Measurements from ENCODE around the gene IL1RAPL2.
"Not testable (repeated sequence)": the region's sequence is repeated elsewhere in the genome, so short reads cannot be mapped to it uniquely, and the experiment has no call there.

The IL1RAPL2 gene

DNA sequence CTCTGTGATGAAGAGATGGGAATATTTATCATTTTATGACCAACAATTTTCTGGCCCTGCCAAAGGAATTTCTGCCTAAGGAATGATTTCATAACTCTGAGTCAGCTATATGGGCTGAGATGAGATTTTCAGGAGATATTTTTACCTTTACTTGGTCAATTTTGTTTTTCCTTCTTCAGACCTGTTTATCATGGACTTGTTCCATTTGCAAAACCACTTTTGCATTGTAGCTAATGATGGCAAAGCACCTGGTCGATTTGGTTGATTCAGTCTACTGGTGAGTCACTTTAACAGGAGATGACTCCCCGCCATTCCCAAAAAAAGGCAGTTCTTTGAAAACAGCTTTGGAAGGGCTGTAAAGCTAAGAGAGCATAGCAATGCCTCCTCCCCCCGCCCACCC is 601.2 kb downstream of the IL1RAPL2 start:
- no peak for DNase-seq (ENCODE audit: low read depth in 2 of 2)

DNA sequence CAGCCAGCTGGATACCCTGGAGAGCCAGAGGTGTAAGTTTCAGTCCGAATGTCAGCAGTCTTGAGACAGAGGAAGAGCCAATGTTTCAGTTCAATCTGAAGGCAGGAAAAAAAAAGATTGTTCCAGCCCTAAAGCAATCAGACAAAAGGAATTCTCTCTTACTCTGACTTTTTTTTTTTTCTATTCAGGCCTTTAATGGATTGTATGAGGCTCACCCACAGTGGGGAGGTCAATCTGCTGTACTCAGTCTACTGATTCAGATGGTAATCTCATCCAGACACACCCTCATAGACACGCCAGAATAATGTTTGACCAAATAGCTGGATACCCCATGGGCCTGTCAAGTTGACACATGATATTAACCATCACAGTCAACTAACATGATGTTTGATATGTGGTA is 602.6 kb downstream of the IL1RAPL2 start:
- no peak for DNase-seq (ENCODE audit: low read depth in 2 of 2)

DNA sequence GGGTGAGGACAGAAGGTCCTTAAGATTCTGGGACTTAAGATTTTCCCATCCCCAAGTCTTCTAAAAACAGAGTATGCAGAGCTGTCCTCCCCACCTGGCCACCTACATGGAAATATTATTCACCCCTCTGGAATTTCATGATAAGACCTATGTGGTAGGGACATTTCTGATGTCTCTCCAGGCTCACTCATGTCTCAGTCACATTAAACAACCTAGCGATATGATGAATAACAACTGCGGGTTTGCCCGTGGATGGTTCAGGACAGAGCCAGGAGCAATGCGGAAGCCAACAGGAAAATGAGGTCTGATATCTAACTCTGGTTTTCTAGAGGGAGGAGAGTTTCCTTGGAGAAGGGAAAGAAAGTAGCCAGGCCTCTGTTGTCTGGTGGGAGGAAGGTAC is 607.1 kb downstream of the IL1RAPL2 start:
- DNase-seq (ENCODE audit: low read depth in 2 of 2): no peak

DNA sequence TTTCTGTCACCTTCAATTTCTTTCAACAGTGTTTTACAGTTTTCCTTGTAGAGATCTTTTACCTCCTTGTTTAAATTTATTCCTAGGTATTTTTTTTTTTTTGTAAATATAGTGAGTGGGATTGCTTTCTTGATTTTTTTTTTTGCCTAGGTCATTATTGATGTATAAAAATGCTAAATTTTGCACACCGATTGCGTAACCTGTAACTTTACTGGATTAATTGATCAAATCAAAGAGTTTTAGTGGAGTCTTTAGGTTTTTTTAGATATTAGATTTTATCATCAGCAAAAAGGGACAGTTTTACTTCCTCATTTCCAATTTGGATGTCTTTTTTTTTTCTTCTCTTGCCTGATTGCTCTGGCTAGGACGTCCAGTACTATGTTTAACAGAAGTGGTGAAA is 613.6 kb downstream of the IL1RAPL2 start:
- DNase-seq (ENCODE audit: low read depth in 2 of 2): no peak

DNA sequence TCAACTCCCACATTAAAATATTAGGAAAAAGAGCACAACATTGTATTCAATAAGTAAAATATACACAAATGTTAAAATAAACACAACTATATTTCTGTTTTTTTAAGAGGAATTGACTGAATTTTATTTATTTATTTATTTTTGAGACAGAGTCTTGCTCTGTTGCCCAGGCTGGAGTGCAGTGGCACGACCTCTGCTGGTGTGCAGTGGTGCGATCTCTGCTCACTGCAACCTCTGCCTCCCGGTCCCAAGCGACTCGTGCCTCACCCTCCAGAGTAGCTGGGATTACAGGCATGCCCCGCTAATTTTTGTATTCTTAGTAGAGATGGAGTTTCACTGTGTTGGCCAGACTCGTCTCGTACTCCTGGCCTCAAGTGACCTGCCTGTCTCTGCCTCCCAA is 623.1 kb downstream of the IL1RAPL2 start:
- DNase-seq (ENCODE audit: low read depth in 2 of 2): no peak

DNA sequence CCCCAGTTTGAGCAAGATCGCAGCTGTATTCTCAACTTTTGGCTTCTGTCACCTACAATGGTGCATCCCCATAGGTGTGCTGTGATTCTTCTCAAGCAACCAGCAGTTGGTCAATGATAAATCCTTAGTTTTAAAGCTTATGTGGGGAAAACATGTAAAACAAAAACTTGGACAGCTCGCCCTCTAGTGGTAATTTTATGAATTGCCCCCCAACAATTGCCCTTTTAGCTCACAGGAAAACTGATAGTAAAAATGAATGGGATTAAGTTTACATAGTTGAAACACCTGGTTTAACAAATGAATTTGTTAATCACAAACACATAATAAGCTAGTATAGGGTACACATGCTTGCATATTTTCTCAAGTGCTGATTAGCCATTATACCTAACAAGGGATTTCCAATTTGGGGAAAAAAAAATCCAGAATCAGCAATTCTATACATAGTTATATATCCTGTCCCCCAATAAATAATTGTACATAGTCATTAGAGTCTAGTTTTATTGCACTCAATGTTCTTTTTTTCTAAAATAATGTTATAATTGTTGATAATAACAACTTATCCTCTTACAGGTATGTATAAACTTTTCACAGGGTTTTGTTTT is 624.4 kb downstream of the IL1RAPL2 start:
- DNase-seq (ENCODE audit: low read depth in 2 of 2): no peak

DNA sequence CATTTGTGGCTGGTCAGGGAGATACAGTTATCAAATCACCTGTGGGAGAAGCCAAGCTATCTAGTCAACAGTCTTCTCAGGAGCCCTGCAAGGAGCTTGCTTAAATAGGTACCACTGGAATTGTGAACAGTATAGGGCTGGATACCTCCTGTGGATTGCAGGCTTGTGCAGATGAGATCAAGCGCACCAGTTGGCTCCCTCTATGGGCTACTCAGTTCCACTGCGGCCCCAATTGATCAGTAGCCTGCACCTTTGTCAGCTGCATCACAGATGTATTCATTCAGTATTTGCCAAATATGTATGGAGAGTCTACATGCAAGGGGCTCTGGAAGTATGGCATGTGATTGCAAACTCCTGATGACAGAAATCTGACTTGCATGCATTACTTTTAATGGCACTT is 625.9 kb downstream of the IL1RAPL2 start:
- no peak for DNase-seq (ENCODE audit: low read depth in 2 of 2)

DNA sequence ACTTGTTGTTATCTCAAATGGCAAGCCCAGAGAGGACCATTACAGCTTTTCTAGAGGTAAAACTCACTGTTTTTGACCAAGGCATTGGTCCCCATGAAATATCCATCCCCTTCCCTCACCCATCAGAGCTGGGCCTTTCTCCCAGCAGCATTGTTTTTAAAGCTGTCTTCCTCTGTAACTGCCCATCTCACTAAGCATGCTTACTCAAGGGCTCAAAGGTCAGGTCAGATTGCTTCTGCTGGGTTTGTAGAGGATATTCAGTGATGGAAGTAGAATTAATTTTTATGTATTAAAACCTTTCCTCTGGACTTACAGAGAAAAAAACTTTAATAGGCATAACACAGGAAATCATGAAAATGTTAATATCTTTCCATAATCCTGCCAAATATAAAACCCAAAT is 643.4 kb downstream of the IL1RAPL2 start:
- no peak for DNase-seq (ENCODE audit: low read depth in 2 of 2)

DNA sequence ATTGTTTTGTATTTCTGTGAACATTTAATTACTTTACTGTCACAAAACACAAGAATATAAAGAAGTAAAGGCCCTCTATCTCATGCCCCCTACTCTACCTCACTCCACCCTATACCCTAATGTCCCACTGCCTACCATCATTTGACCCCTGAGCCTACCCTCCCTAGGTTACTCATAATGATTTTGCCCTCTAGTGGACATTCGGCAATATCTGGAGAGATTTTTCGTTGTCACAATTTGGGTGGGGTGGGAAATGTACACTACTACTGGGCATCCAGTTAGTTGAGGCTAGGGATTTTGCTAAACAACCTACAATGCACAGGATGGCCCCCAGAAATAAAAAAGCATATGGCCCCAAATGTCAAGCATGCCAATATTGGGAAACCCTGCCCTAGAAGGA is 644.3 kb downstream of the IL1RAPL2 start:
- DNase-seq (ENCODE audit: low read depth in 2 of 2): no peak

DNA sequence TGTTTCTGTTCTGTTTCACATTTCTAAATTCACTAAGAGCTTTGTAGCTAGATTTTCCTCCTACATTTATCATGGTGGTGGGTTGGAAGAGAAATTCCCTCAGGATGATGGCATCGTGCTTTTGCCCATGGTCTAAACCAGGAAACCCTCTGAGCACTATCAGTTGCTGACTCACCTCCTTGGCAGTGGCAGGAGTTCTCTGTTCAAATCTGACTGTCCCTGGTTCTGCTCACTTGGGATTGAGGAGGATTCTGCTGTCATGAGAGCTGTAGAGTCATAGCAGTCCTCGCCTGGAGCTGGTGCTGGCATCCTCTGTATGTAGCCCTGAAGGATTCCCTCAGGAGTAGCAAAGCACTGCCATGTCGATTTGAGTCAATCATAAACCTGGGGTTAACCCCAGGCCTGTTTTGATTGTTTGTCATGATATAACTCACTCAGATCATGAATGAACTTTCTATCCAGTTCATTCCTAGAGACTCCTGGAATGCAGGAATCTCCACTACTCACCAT is 645.1 kb downstream of the IL1RAPL2 start:
- no peak for DNase-seq (ENCODE audit: low read depth in 2 of 2)

DNA sequence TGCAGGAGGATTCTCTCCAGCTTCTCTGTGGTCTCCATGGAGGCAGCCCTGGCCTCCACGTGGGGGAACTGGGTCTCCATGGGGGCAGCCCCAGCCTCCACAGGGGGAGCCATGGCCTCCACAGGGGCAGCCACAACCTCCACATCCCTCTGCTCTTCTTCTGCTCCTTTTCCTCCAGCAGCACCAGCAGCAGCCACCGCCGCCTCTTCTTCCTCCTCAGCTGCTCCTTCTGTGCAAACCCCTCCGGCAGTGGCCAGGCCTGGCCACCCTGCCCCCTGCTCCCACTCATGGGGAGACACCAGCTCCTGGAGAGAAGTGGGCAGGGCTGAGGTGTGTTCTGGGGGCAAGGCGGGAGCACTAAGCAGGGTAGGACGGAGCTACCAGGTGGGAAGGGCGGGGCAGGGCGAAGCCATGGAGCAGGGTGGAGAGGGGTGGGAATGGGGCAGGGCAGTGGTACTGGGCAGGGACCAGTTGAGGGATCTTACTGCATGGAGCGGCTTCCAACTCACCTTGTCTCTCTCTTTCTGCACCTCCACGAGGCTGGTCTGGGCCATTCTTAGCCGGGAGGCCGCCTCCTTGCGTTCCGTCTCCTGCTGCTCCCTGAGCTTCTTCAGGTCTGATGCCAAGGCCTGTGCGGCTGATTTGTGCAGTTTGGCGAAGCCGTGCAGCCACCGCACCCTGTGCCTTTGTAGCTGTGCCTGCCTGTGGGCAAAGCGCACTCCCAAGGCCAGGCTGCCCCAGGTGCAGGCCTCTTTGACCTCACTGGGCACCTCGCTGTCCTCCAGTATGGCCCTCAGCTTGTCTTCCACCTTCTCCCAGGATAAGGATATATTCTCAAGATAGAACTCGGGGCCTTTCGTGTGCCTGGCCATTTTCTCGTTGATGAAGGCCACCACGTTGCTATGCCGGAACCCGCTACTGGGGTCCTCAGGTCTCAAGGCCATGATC is 653.7 kb downstream of the IL1RAPL2 start:
- no peak for DNase-seq (ENCODE audit: low read depth in 2 of 2)

DNA sequence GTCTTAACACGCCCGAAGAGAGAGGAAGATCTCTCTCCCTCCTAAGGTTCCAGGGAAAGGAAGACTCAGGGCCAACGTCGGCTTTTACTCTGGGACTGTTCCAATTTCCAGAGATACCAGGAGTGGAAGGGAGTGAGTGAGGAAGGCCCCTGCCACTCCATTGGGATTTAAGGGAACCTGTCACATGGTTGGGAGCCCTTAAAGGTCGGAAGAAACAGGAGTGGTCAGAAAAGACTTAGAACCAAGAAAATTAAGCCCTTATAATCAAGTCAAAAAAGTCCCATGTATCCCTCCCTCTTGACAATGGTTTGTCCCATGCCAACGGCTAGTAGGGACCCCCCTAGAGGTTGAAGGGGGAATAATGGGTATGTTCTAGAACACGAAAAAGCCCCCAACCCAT is 654.6 kb downstream of the IL1RAPL2 start, which contains the start of gene TEX13A:
TEX13A (minus strand) TSS at position 59 of the 400 bp plus-strand sequence. CDS start 297 bp downstream, outside the sequence.
- no peak for DNase-seq (ENCODE audit: low read depth in 2 of 2)

DNA sequence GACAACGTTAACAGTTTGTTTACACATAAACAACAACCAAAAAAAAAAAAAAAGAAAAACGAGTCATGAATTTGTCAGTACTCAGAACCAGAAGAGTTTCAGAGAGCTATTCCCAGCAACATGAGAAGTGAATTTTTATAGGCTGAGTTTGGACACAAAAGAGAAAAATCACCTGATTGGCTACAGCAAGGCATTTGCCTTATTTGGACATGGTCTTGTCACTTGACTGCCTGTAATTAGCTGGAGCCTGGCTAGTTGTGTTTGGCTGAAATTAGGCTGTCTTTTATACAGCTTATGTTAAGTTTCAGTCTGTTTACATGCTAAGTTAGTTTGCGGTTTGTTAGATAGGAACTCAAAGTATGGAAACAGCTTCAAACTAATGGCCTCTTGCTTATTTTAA is 655.4 kb downstream of the IL1RAPL2 start:
- no peak for DNase-seq (ENCODE audit: low read depth in 2 of 2)

DNA sequence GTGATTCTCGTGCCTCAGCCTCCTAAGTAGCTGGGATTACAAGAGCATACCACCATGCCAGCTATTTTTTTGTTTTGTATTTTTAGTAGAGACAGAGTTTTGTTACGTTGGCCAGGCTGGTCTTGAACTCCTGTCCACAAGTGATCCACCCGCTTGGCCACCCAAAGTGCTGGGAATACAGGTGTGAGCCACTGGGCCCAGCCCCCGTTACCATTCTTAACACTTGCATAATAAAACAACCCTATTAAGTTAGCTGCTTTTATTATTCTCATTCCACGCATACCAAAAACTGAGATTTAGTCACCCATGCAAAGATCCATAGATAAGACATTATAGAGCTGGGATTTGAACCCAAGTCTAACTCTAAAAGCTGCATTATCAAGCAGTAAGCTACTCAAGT is 660.5 kb downstream of the IL1RAPL2 start:
- DNase-seq (ENCODE audit: low read depth in 2 of 2): no peak

DNA sequence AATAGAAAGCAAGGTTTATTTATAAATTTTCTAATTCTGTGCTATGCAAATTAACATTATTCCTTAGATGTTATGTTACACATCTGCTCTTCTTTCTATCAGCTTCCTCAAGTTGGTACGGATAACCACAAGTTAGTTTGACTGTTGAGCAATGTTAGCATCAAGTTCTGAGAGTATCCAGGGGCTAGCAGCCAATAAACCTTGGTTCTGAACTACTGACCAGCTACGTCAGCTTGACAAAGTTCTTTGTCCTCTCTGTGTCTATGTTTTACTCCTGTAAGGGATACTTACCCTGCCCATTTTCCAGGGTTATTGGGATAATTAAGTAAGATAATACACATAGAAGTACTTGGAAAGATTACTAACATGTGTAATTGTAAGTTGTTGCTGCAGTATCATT is 662.6 kb downstream of the IL1RAPL2 start:
- no peak for DNase-seq (ENCODE audit: low read depth in 2 of 2)

DNA sequence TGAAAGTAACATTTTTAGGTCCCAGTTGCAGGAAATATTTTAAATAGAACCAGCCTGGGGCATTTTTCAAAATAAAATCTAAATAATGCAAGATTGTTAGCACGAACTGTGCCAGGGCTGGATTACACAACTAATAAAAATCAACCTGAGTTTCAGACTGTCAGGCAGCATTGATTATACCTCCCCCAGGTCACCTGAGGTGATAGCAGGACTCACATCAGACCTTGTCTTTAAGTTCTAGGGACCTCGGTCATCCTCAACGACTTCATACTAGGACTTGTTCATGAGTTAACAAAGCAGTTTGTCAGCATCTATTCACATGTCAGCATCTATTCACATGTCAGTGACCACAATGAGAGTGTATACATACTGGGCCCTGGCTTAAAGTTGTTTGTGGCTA is 663.1 kb downstream of the IL1RAPL2 start:
- no peak for DNase-seq (ENCODE audit: low read depth in 2 of 2)

DNA sequence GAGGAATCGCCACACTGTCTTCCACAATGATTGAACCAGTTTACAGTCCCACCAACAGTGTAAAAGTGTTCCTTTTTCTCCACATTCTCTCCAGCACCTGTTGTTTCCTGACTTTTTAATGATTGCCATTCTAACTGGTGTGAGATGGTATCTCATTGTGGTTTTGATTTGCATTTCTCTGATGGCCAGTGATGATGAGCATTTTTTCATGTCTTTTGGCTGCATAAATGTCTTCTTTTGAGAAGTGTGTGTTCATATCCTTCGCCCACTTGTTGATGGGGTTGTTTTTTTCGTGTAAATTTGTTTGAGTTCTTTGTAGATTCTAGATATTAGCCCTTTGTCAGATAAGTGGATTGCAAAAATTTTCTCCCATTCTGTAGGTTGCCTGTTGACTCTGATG is 671.4 kb downstream of the IL1RAPL2 start:
- DNase-seq (ENCODE audit: low read depth in 2 of 2): not testable (repeated sequence)

DNA sequence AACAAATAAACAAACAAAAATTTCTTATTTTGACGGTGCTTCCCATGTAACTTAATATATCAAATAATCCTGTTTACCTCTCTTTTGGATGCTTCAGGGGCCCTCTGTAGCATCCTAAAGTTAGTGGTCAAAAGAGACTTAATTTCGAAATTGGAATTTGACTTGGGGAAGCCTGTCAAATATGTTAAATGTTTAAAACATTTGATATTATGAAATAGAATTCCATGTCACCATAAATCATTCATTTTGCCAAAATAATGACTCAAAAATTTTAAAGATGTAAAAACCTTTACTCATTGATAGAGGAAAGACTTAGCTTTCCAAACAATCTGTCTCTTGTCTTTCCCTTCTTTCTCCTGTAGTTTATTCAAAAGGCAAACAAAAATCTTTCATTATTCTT is 675.1 kb downstream of the IL1RAPL2 start:
- DNase-seq (ENCODE audit: low read depth in 2 of 2): no peak

DNA sequence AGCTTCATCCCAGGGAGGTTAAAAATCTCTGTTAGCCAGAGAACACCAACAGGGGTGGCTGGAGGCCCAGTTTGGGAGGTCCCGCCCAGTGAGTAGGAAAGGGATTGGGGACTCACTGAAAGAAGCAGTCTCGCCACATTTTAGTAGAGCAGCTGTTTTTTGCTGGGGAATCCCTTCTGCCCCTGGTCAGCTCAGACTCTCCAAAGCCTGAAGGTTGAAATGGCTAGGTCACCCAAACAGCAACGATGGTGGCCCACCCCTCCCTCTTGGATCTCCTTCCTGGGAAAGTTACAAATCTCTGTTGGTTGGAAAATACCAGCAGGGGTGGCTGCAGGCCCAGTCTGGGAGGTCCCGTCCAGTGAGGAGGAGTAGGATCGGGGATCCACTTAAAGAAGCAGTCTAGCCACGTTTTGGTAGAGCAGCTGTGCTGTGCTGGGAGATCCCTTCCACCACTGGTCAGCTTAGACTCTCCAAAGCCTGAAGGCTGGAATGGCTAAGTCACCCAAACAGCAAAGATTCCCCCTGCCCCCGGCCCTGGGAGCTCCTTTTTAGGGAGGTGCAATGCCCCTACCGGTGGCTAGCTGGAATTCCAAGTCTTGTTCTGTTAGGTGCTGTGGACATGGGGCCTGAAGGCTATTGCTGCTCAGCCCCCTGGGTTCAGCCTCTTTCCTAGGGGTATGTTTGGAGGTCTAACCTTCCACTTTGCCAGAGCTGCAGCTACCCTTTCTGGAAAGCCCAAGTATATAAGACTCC is 694.5 kb downstream of the IL1RAPL2 start:
- DNase-seq (ENCODE audit: low read depth in 2 of 2): no peak

DNA sequence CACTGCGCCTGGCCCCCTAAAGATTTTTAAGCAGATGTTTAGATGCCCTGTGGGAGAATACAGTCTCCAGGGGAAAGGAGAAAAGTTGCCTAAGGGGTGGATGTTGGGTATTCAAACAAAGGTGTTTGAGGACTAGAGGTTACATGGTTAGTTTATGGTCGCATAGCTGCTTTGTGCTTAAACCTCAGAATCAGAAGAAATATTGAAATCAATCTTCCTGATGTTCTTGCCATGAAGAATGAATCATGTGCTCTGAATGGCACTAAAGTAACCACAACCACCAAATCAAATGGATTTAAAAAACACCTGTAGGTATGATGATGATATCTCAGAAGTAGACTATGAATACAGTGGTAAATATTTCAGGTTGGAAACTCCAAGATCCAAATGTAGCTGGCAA is 697.2 kb downstream of the IL1RAPL2 start:
- no peak for DNase-seq (ENCODE audit: low read depth in 2 of 2)

DNA sequence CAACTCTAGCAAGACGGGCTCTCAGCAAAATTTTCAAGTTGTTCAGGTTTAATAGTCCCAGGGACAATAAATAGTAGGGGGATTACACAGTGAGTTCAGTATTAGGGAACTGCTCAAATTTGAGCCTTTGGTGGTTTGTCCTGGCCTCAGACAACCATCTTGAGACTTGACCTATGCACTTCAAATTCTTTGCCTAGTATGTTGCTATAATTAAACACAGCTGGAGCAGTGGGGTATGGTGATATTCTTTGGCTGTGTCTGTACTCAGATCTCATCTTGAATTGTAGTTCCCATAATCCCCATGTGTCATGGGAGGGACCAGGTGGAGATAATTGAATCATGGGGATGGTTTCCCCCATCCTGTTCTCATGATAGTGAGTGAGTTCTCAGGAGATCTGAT is 697.8 kb downstream of the IL1RAPL2 start:
- no peak for DNase-seq (ENCODE audit: low read depth in 2 of 2)

DNA sequence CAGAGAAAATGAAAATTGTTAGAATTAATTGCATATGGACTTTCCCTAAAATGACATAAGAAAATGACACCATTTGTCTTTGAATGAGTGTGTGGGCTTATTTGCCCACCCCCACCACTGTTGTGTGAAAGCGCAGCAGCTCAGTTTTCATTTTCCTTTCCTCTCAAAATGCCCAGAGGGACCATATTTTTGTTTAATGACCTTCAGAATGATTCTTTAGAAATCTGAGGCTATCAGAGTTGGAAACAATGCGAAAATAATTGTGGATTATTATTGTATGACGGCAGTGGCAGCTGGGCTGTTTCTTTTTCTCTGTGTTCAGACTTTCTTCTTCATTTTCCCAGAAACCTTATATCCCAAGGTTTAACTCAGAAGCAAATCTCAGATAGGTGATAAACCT is 699.1 kb downstream of the IL1RAPL2 start:
- DNase-seq (ENCODE audit: low read depth in 2 of 2): no peak
